Lower leg skin (tissue), 4 donors: ENCODE results near the gene SLCO1A2. TPM values are rescaled to one million over a fixed set of nuclear protein-coding genes. Genes with fewer than 3 reads are reported as not detected.

Source experiments
- DNase-seq, 2 donors: peaks; one replicate each; pipeline ENCODE4 v3.0.0-alpha.2; 2019; ENCODE audit warnings: low spot score in 2 of 2
- H3K4me3 ChIP-seq: fragments of 200-600 bp; sonication (generic); 2 replicates; pipeline ENCODE4 v1.5.1; 2017; ENCODE audit warnings: mild to moderate bottlenecking, low read depth; ENCODE audit not compliant: poor library complexity, severe bottlenecking
- CTCF ChIP-seq, 3 donors: fragments of 450-650 bp; IDR thresholded peaks; one replicate each; pipeline ENCODE4 v1.5.1; 2016; ENCODE audit warnings: antibody characterized with exemption in 3 of 3, mild to moderate bottlenecking in 3 of 3, moderate library complexity in 2 of 3
- POLR2A ChIP-seq, 2 donors: fragments of 450-650 bp; IDR thresholded peaks; one replicate each; pipeline ENCODE4 v1.6.1; 2016 to 2017; ENCODE audit warnings: antibody characterized with exemption in 2 of 2, mild to moderate bottlenecking in 1 of 2, moderate library complexity in 1 of 2
- WGBS, 2 donors: methylation state at CpG; one replicate each; pipeline ENCODE4 v1.1.5; 2018; 5-methylcytosine and 5-hydroxymethylcytosine counted together
- intact Hi-C: fragments of 100-400 bp; cut with DNase I; formaldehyde crosslinking; loops from one replicate; pipeline ENCODE4 v1.15.0; 2023; ENCODE audit warnings: low total_unique reads
- total RNA-seq, 4 donors: library from RNA; depleted of rRNA; stranded (reverse); fragments of >200 nt; gene quantifications; one replicate each; pipeline ENCODE4 v1.1.0, GENCODE V29; 2016

SLCO1A2 gene
- total RNA-seq, 4 donors from 2014 or later = 0.04 TPM; not detected in 3

GRCh38 chr12:21296348-21296747, 38.4 kb downstream of the SLCO1A2 start:
- DNase-seq = no peak
- 44 to 58% methylated on average over 1 of the region's 1 CpG for WGBS, 2 donors
- H3K4me3 ChIP-seq = no peak overlapping the region
- TF ChIP-seq POLR2A (IDR thresholded peaks at IDR 0.05) (no peak), CTCF (IDR thresholded peaks at IDR 0.05) (no peak)
- intact Hi-C loops = no loop called here

GRCh38 chr12:21294176-21294575, 40.5 kb downstream of the SLCO1A2 start:
- intact Hi-C loops = no loop called here
- no peak for DNase-seq
- TF ChIP-seq CTCF (IDR thresholded peaks at IDR 0.05) (no peak), POLR2A (IDR thresholded peaks at IDR 0.05) (no peak)
- no peak overlapping the region for H3K4me3 ChIP-seq
- WGBS, 2 donors = 45 to 63% methylated on average over 1 of the region's 1 CpG

GRCh38 chr12:21292111-21292510, 42.6 kb downstream of the SLCO1A2 start:
- TF ChIP-seq POLR2A (IDR thresholded peaks at IDR 0.05) (no peak), CTCF (IDR thresholded peaks at IDR 0.05) (no peak)
- 94 to 97% methylated on average over 2 of the region's 2 CpGs for WGBS, 2 donors
- H3K4me3 ChIP-seq = no peak overlapping the region
- intact Hi-C loops = no loop called here
- no peak for DNase-seq

GRCh38 chr12:21289698-21290097, 45.0 kb downstream of the SLCO1A2 start:
- intact Hi-C loops = no loop called here
- no peak for DNase-seq
- 72 to 73% methylated on average over 4 of the region's 4 CpGs for WGBS, 2 donors
- no peak for TF ChIP-seq CTCF (IDR thresholded peaks at IDR 0.05)
- TF ChIP-seq POLR2A (IDR thresholded peaks at IDR 0.05) = no peak
- no peak overlapping the region for H3K4me3 ChIP-seq

- 79 to 86% methylated on average over 2 of the region's 2 CpGs for WGBS, 2 donors
Measured at GRCh38 chr12:21276826-21277225, 57.9 kb downstream of the SLCO1A2 start.

More at GRCh38 chr12:21276826-21277225, 57.9 kb downstream of the SLCO1A2 start:
- no peak for TF ChIP-seq CTCF (IDR thresholded peaks at IDR 0.05)
- no peak for TF ChIP-seq POLR2A (IDR thresholded peaks at IDR 0.05)
- DNase-seq = no peak
- intact Hi-C loops = no loop called here
- no peak overlapping the region for H3K4me3 ChIP-seq
